HFFc6 (cell line): ENCODE data around the gene CRKL. TPM values are rescaled to one million over a fixed set of nuclear protein-coding genes. Genes with fewer than 3 reads are reported as not detected.

Source experiments
- DNase-seq: peaks from one replicate; pipeline ENCODE4 v3.0.0-alpha.2; 2018
- H3K27ac Mint-ChIP-seq: 2 replicates; pipeline ENCODE4 v1.8.0; 2020; ENCODE audit warnings: mild to moderate bottlenecking, mixed read lengths
- H3K27me3 Mint-ChIP-seq: 2 replicates; pipeline ENCODE4 v1.8.0; 2021; ENCODE audit warnings: mild to moderate bottlenecking, moderate library complexity, mixed read lengths; ENCODE audit not compliant: insufficient read depth
- H3K36me3 Mint-ChIP-seq: 2 replicates; pipeline ENCODE4 v1.8.0; 2021; ENCODE audit warnings: low read depth, mixed read lengths
- H3K4me1 Mint-ChIP-seq: 2 replicates; pipeline ENCODE4 v1.8.0; 2020; ENCODE audit warnings: low read depth, mixed read lengths
- H3K4me3 Mint-ChIP-seq: 2 replicates; pipeline ENCODE4 v1.8.0; 2020; ENCODE audit warnings: mild to moderate bottlenecking, moderate library complexity, mixed read lengths
- H3K9me3 Mint-ChIP-seq: 2 replicates; pipeline ENCODE4 v1.8.0; 2020; ENCODE audit warnings: mild to moderate bottlenecking, mixed read lengths
- CTCF ChIP-seq: fragments of 200-600 bp; sonication (generic); IDR thresholded peaks from 2 replicates; pipeline ENCODE4 v1.5.0; 2021; ENCODE audit warnings: antibody characterized with exemption, mild to moderate bottlenecking
- total RNA-seq, 6 experiments: library from RNA; stranded (reverse); fragmentation: NEBNext Ultra II Directional; extraction: Animal tissue kit (Norgen Biotek cat#: 25700); gene quantifications; 2 replicates in 1 of 6; 3 replicates in 5 of 6; pipeline ENCODE4 v1.2.3, GENCODE V29; 2021

The CRKL gene
- total RNA-seq, 6 experiments from 2014 or later, result 44.0 to 51.5 (median 47.6) TPM

GRCh38 chr22:20977019-20977418 is 59.8 kb downstream of the CRKL start:
- Mint-ChIP-seq H3K27ac (no peak overlapping the region), H3K4me3 (no peak overlapping the region), H3K36me3 (peaks cover 16% of the 10 kb centered on the region), H3K27me3 (peaks cover 3% of the 10 kb centered on the region), H3K9me3 (peaks cover 16% of the 10 kb centered on the region), H3K4me1 (peaks cover 14% of the 10 kb centered on the region)
- TF ChIP-seq CTCF, result no peak
- DNase-seq, result no peak

- TF ChIP-seq CTCF, result no peak
- Mint-ChIP-seq H3K27me3 (peaks cover 3% of the 10 kb centered on the region), H3K9me3 (peaks cover 16% of the 10 kb centered on the region), H3K36me3 (peaks cover 16% of the 10 kb centered on the region), H3K4me3 (no peak overlapping the region), H3K27ac (no peak overlapping the region), H3K4me1 (peaks cover 9% of the 10 kb centered on the region)
- DNase-seq, result no peak
Observed at GRCh38 chr22:20977516-20978170, 60.4 kb downstream of the CRKL start.

- Mint-ChIP-seq H3K4me1 (peaks cover 15% of the 10 kb centered on the region), H3K4me3 (no peak overlapping the region), H3K9me3 (peaks cover 16% of the 10 kb centered on the region), H3K27me3 (peaks cover 3% of the 10 kb centered on the region), H3K36me3 (peaks cover 16% of the 10 kb centered on the region), H3K27ac (no peak overlapping the region)
- no peak for TF ChIP-seq CTCF
- no peak for DNase-seq
Observed at GRCh38 chr22:20978419-20978818, 61.2 kb downstream of the CRKL start.

GRCh38 chr22:20979243-20979809 is 62.1 kb downstream of the CRKL start:
- no peak for DNase-seq
- H3K4me1 Mint-ChIP-seq, result peaks cover 23% of the 10 kb centered on the region
- H3K4me3 Mint-ChIP-seq, result peak overlapping the region; percentile 30; the same call in 1 of the 2 replicates
- H3K9me3 Mint-ChIP-seq, result peaks cover 16% of the 10 kb centered on the region
- H3K36me3 Mint-ChIP-seq, result peaks cover 22% of the 10 kb centered on the region
- TF ChIP-seq CTCF, result no peak
- H3K27me3 Mint-ChIP-seq, result peaks cover 3% of the 10 kb centered on the region
- H3K27ac Mint-ChIP-seq, result no peak overlapping the region

GRCh38 chr22:20979940-20980453 is 62.8 kb downstream of the CRKL start:
- peaks cover 16% of the 10 kb centered on the region for H3K9me3 Mint-ChIP-seq
- H3K27ac Mint-ChIP-seq, result no peak overlapping the region

More at GRCh38 chr22:20979940-20980453, 62.8 kb downstream of the CRKL start:
- Mint-ChIP-seq H3K36me3 (peaks cover 22% of the 10 kb centered on the region), H3K4me3 (no peak overlapping the region), H3K4me1 (peaks cover 23% of the 10 kb centered on the region), H3K27me3 (peaks cover 2% of the 10 kb centered on the region)
- no peak for DNase-seq
- TF ChIP-seq CTCF, result no peak
